ENCODE results near the gene RWDD2A.

The RWDD2A gene

DNA sequence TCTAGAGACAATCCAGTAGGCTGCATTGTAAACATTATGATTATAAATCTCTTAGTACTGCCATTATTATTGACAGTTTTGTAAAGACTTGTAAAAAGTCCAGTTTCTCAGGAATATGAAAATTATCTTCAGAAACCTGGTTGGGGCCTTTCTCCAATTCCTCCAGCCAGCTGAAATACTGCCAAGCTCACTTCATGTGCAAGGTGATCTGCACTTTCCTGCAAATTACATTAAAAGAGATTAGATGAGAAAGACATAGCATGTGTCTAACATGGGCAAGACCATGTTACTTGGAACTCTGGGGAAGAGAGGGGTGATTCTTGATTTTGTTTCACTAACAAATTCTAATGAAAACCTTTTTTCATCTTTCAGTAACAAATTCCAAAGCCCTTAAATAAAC lies 24.1 kb upstream of the RWDD2A start:
- Histone ChIP-seq H3K36me3 (replicated peaks; ENCODE audit: low read depth, low read length) (peaks cover 80% of the 10 kb centered on the region), H3K27ac (ENCODE audit: low read length) (no peak overlapping the region)
- TF ChIP-seq EZH2phosphoT487 (IDR thresholded peaks at IDR 0.05; ENCODE audit: low read depth) = no peak
- TF ChIP-seq, protein P1, sequence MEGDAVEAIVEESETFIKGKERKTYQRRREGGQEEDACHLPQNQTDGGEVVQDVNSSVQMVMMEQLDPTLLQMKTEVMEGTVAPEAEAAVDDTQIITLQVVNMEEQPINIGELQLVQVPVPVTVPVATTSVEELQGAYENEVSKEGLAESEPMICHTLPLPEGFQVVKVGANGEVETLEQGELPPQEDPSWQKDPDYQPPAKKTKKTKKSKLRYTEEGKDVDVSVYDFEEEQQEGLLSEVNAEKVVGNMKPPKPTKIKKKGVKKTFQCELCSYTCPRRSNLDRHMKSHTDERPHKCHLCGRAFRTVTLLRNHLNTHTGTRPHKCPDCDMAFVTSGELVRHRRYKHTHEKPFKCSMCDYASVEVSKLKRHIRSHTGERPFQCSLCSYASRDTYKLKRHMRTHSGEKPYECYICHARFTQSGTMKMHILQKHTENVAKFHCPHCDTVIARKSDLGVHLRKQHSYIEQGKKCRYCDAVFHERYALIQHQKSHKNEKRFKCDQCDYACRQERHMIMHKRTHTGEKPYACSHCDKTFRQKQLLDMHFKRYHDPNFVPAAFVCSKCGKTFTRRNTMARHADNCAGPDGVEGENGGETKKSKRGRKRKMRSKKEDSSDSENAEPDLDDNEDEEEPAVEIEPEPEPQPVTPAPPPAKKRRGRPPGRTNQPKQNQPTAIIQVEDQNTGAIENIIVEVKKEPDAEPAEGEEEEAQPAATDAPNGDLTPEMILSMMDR (IDR thresholded peaks at IDR 0.05; ENCODE audit: low read depth, low read length) = no peak

DNA sequence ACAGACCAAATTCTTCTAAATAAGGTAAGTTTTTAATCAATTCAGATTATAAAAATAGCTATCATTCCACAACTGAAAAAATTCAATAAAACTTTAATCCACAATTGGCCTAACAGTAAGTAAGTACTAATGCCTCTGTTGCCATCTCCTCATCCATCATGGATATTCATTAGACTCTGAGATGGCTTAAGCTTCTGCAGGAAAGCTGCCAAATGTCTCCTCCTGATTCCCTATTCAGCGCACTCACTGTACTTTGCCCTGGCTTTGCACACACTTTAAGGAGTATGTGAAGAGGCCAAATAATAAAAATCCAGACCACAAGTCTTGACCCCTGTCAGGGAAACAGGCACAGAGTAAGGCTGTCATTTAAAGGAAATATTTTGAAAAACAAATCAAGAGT lies 23.6 kb upstream of the RWDD2A start:
- peaks cover 80% of the 10 kb centered on the region for H3K36me3 ChIP-seq (replicated peaks; ENCODE audit: low read depth, low read length)
- no peak overlapping the region for H3K27ac ChIP-seq (ENCODE audit: low read length)
- no peak overlapping the region for H3K4me2 ChIP-seq (ENCODE audit: low read length)
- H3K79me2 ChIP-seq (ENCODE audit: low read length) = no peaks in the 10 kb centered on the region
- no peaks in the 10 kb centered on the region for H3K27me3 ChIP-seq (ENCODE audit: low read depth, low read length)
- H4K20me1 ChIP-seq (ENCODE audit: insufficient read depth, low read length) = no peaks in the 10 kb centered on the region
- no peaks in the 10 kb centered on the region for H3K9me3 ChIP-seq (ENCODE audit: insufficient read depth, low read length)
- no peak overlapping the region for H3K4me3 ChIP-seq (ENCODE audit: low read length)
- H3K4me1 ChIP-seq (ENCODE audit: low read length) = no peaks in the 10 kb centered on the region
- no peak overlapping the region for H3K9ac ChIP-seq (ENCODE audit: low read length)
- TF ChIP-seq, protein P1 (IDR thresholded peaks at IDR 0.05; ENCODE audit: low read depth, low read length) = no peak
- no peak for TF ChIP-seq EZH2phosphoT487 (IDR thresholded peaks at IDR 0.05; ENCODE audit: low read depth)
- H2AFZ ChIP-seq (ENCODE audit: low read depth, low read length) = no peak overlapping the region

More for the DNA sequence above, 24.1 kb upstream of the RWDD2A start:
- no peaks in the 10 kb centered on the region for H4K20me1 ChIP-seq (ENCODE audit: insufficient read depth, low read length)
- no peaks in the 10 kb centered on the region for H3K9me3 ChIP-seq (ENCODE audit: insufficient read depth, low read length)
- H3K4me1 ChIP-seq (ENCODE audit: low read length) = no peaks in the 10 kb centered on the region
- H3K9ac ChIP-seq (ENCODE audit: low read length) = no peak overlapping the region
- no peaks in the 10 kb centered on the region for H3K27me3 ChIP-seq (ENCODE audit: low read depth, low read length)
- H3K79me2 ChIP-seq (ENCODE audit: low read length) = no peaks in the 10 kb centered on the region
- H2AFZ ChIP-seq (ENCODE audit: low read depth, low read length) = no peak overlapping the region
- no peak overlapping the region for H3K4me2 ChIP-seq (ENCODE audit: low read length)
- H3K4me3 ChIP-seq (ENCODE audit: low read length) = no peak overlapping the region

DNA sequence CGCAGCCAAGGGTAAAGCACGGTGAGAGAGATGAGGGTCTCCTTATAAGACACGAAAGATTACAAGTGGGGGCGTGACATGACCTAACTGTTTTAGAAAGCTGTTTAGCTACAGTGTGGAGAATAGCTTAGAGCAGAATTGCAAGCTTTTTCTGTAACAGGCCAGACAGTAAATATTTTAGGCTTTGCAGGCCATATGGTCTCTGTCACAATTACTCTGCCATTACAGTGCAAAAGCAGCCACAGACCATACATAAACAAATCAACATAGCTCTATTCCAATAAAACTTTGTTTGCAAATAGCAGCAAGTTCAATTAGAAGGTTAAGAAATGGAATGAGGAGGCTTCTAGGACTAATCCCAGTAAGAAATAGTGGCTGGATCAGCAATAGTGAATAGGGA lies 16.9 kb upstream of the RWDD2A start:
- Histone ChIP-seq H3K36me3 (replicated peaks; ENCODE audit: low read depth, low read length) (peaks cover 78% of the 10 kb centered on the region), H3K9ac (ENCODE audit: low read length) (no peak overlapping the region), H3K27me3 (ENCODE audit: low read depth, low read length) (no peaks in the 10 kb centered on the region), H3K4me3 (ENCODE audit: low read length) (no peak overlapping the region), H2AFZ (ENCODE audit: low read depth, low read length) (no peak overlapping the region), H3K27ac (ENCODE audit: low read length) (no peak overlapping the region), H4K20me1 (ENCODE audit: insufficient read depth, low read length) (no peaks in the 10 kb centered on the region), H3K4me2 (ENCODE audit: low read length) (no peak overlapping the region), H3K79me2 (ENCODE audit: low read length) (no peaks in the 10 kb centered on the region), H3K9me3 (ENCODE audit: insufficient read depth, low read length) (no peaks in the 10 kb centered on the region), H3K4me1 (ENCODE audit: low read length) (no peaks in the 10 kb centered on the region)
- TF ChIP-seq, protein P1 (IDR thresholded peaks at IDR 0.05; ENCODE audit: low read depth, low read length) = no peak
- no peak for TF ChIP-seq EZH2phosphoT487 (IDR thresholded peaks at IDR 0.05; ENCODE audit: low read depth)

DNA sequence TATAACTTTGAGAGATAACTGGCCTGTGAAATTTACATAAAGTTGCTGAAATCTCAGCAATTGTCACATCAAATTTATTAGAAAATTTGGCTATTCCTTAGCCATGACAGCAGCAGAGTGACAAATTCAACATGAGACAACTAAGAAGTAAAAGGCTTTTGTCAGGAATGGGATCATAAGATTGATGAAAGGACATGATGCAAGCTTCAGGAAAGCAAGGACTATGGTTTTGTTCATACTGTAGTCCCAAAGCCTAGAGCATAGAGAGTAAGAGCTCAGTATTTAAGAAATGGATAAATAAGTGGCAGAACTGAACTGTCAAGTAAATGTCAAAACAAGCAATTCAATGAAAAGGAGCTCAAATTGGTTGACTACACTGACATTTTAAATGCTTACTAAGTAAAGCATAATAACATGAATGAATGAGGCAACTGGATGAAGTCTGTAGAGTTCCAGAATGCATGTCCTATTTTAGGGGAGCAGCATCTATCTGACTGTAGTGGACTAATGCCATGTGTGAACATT lies 12.7 kb upstream of the RWDD2A start:
- Histone ChIP-seq H3K4me2 (ENCODE audit: low read length) (no peak overlapping the region), H3K4me1 (ENCODE audit: low read length) (no peaks in the 10 kb centered on the region), H3K36me3 (replicated peaks; ENCODE audit: low read depth, low read length) (peaks cover 82% of the 10 kb centered on the region), H3K27ac (ENCODE audit: low read length) (no peak overlapping the region), H3K27me3 (ENCODE audit: low read depth, low read length) (no peaks in the 10 kb centered on the region), H3K9ac (ENCODE audit: low read length) (no peak overlapping the region), H3K79me2 (ENCODE audit: low read length) (no peaks in the 10 kb centered on the region), H2AFZ (ENCODE audit: low read depth, low read length) (no peak overlapping the region), H3K4me3 (ENCODE audit: low read length) (no peak overlapping the region), H3K9me3 (ENCODE audit: insufficient read depth, low read length) (no peaks in the 10 kb centered on the region), H4K20me1 (ENCODE audit: insufficient read depth, low read length) (peaks cover 16% of the 10 kb centered on the region; the same call in 1 of the 2 replicates)
- no peak for TF ChIP-seq EZH2phosphoT487 (IDR thresholded peaks at IDR 0.05; ENCODE audit: low read depth)
- TF ChIP-seq, protein P1 (IDR thresholded peaks at IDR 0.05; ENCODE audit: low read depth, low read length) = no peak
